Muscle layer of colon (tissue), 2 donors: Measurements from ENCODE around the gene MICU1.
"Not testable (repeated sequence)": the region's sequence is repeated elsewhere in the genome, so short reads cannot be mapped to it uniquely, and the experiment has no call there.

Experiments
- H3K27ac ChIP-seq: one replicate; pipeline ENCODE4 v1.7.0; 2013; ENCODE audit warnings: low read depth, mild to moderate bottlenecking, low read length, moderate library complexity
- H3K27me3 ChIP-seq, 2 donors: one replicate each; pipeline ENCODE4 v1.7.0; 2013; ENCODE audit warnings: low read length in 2 of 2, mild to moderate bottlenecking in 2 of 2; ENCODE audit not compliant: insufficient read depth in 2 of 2, control insufficient read depth in 1 of 2
- H3K36me3 ChIP-seq: one replicate; pipeline ENCODE4 v1.7.0; 2013; ENCODE audit warnings: mild to moderate bottlenecking, low read length; ENCODE audit not compliant: insufficient read depth
- H3K4me1 ChIP-seq: one replicate; pipeline ENCODE4 v1.7.0; 2013; ENCODE audit warnings: mild to moderate bottlenecking, low read length; ENCODE audit not compliant: insufficient read depth
- H3K4me3 ChIP-seq, 2 donors: one replicate each; pipeline ENCODE4 v1.7.0; 2013; ENCODE audit warnings: low read length in 2 of 2, low read depth in 1 of 2, mild to moderate bottlenecking in 1 of 2, moderate library complexity in 1 of 2
- H3K9ac ChIP-seq: one replicate; pipeline ENCODE4 v1.7.0; 2013; ENCODE audit warnings: low read length
- H3K9me3 ChIP-seq: one replicate; pipeline ENCODE4 v1.7.0; 2013; ENCODE audit warnings: mild to moderate bottlenecking, low read length
- donor health status: abdominal sarcoma.
- donor health status: Adenocarcinoma of cecum.

Gene MICU1

DNA sequence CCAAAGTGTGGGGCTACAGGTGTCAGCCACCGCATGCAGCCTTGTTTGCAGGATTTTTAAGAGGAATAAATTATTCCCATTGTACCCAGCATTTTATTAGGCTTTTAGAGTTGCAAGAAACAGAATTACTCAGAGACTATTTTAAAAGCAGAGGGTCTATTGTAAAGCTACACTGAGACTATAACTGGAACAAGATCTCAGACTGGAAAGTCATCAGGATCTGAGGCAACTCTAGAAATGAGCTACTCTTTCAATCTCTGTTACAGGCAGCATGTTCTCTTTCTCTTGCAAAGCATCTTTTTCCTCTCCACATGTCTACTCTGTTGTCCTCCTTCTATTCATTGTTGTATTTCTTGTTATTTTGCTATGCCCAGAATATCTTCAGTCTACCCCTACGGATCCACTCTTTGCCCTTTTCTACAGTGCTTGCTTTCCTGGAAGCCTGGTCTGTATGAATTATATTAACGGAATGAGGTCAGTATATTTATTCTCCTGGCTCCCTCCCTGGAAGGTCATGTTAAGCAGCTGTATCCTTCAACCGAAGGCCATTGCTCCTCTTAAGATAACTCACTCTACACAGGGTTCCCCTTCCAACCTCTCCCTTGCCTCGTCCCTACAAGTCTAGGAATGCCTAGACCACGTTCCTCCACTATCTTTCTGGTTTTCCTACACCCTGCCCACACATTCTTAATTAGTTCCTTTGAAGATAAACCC lies 27.7 kb upstream of the MICU1 start:
- Histone ChIP-seq H3K4me3 (no peak overlapping the region), H3K4me1 (no peaks in the 10 kb centered on the region), H3K27me3 (no peaks in the 10 kb centered on the region), H3K9ac (no peak overlapping the region), H3K9me3 (no peaks in the 10 kb centered on the region), H3K36me3 (no peaks in the 10 kb centered on the region), H3K27ac (no peak overlapping the region)

- no peak overlapping the region for H3K9ac ChIP-seq
- no peaks in the 10 kb centered on the region for H3K36me3 ChIP-seq
- no peak overlapping the region for H3K4me3 ChIP-seq
- no peaks in the 10 kb centered on the region for H3K27me3 ChIP-seq
- no peak overlapping the region for H3K27ac ChIP-seq
- no peaks in the 10 kb centered on the region for H3K9me3 ChIP-seq
- H3K4me1 ChIP-seq = no peaks in the 10 kb centered on the region
These were observed 23.4 kb upstream of the MICU1 start for GRCh38 chr10:72649291-72649690.

DNA sequence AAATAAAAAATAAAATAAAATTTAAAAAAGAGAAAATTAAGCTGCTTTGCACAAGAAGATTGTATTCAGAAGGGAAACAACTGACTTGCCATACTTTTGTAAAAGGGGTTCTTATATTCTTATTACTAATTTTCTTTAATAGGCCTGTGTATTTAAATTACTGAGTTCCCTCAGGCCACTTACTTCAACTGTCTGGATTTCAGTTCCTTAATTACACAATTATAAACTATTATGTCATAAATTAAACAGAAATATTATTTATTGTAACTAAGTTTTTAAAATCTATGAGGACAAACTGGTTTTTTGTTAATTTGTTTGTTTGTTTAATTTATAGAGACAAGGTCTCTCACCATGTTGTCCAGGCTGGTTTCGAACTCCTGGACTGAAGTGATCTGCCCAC lies 22.4 kb upstream of the MICU1 start:
- Histone ChIP-seq H3K9me3 (no peaks in the 10 kb centered on the region), H3K4me3 (no peak overlapping the region), H3K27ac (no peak overlapping the region), H3K36me3 (no peaks in the 10 kb centered on the region), H3K27me3 (no peaks in the 10 kb centered on the region), H3K9ac (no peak overlapping the region), H3K4me1 (no peaks in the 10 kb centered on the region)

DNA sequence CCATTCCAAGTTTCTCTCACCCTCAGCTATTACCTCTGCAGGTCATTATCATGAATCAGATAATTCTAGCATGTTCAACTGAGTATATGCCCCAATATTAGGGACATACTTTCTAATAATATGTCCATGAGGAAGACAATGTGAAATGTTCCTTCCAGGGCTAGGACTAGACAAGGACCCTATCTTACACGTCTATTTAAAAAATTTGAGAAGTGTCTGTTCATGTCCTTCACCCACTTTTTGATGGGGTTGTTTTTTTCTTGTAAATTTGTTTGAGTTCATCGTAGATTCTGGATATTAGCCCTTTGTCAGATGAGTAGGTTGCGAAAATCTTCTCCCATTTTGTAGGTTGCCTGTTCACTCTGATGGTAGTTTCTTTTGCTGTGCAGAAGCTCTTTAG lies 21.1 kb upstream of the MICU1 start:
- H3K4me3 ChIP-seq, H3K4me1 ChIP-seq, H3K36me3 ChIP-seq, H3K9me3 ChIP-seq, H3K27ac ChIP-seq, H3K27me3 ChIP-seq, H3K9ac ChIP-seq: not testable (repeated sequence)

- no peak overlapping the region for H3K9ac ChIP-seq
- no peaks in the 10 kb centered on the region for H3K9me3 ChIP-seq
- H3K27me3 ChIP-seq = no peaks in the 10 kb centered on the region
- no peaks in the 10 kb centered on the region for H3K4me1 ChIP-seq
- H3K27ac ChIP-seq = no peak overlapping the region
- no peak overlapping the region for H3K4me3 ChIP-seq
- no peaks in the 10 kb centered on the region for H3K36me3 ChIP-seq
These were observed 19.5 kb upstream of the MICU1 start for GRCh38 chr10:72645263-72645858.

- Histone ChIP-seq H3K27ac (no peak overlapping the region), H3K36me3 (no peaks in the 10 kb centered on the region), H3K4me1 (no peaks in the 10 kb centered on the region), H3K9ac (no peak overlapping the region), H3K27me3 (no peaks in the 10 kb centered on the region), H3K9me3 (no peaks in the 10 kb centered on the region), H3K4me3 (no peak overlapping the region)
These were observed 16.4 kb upstream of the MICU1 start for GRCh38 chr10:72642318-72642717.

DNA sequence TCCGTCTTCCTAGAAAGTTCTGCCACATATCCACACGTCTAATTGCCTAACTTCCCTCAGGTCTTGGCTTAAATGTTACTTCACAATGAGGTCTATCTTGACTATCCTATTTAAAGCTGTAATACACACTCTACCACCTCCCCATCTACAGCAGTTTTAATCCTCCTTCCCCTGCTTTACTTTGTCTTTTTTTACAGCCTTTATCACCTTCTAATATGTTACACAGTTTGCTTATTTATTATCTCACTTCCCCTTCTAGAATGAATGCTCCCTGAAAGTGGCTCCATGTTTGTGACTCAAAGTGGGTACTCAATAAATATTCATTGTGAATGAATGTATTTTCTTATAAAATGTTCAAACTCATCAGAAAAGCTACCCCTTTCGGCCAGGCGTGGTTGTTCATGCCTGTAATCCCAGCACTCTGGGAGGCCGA lies 13.6 kb upstream of the MICU1 start:
- H3K36me3 ChIP-seq = no peaks in the 10 kb centered on the region
- no peak overlapping the region for H3K27ac ChIP-seq
- no peak overlapping the region for H3K4me3 ChIP-seq
- no peaks in the 10 kb centered on the region for H3K4me1 ChIP-seq
- no peaks in the 10 kb centered on the region for H3K27me3 ChIP-seq
- no peaks in the 10 kb centered on the region for H3K9me3 ChIP-seq
- H3K9ac ChIP-seq = no peak overlapping the region

DNA sequence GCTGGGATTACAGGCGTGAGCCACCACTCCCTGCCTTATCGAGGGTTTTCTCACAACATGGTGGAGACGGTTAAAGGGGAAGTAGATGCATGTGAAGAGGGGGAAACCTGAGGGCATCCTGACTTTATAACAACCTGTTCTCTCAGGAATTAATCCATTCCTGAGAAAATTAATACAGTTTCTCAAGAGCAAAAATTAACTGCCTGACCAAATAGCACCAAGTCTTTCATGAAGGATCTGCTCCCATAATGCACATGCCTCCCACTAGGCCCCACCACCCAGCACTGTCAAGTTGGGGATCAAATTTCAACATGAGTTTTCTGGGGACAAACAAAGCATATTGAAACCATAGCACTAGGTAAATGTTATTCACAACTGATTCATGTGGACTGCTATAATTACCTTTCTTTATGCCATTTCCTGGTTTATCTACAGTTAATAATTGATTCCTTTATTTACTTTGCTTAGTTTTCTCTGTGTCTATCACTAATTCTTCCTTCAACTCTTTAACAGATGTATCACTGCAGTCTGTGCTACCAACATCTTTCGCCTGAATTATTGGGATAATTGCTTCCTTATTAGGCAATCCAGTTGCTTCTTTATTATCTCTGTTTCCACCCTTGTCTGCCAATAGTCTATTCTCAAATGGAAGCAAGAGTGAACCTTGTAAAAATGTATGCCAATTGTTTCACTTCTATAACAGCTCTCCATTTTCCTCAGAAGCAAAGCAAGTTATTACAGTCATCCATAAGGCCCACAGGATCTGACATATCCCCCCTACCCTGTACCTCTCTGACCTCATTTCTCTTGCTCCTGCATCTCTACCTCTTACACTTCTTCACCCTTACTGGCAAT lies 12.9 kb upstream of the MICU1 start:
- no peaks in the 10 kb centered on the region for H3K36me3 ChIP-seq
- no peak overlapping the region for H3K9ac ChIP-seq
- no peak overlapping the region for H3K4me3 ChIP-seq
- no peaks in the 10 kb centered on the region for H3K4me1 ChIP-seq
- no peak overlapping the region for H3K27ac ChIP-seq
- no peaks in the 10 kb centered on the region for H3K9me3 ChIP-seq
- H3K27me3 ChIP-seq = no peaks in the 10 kb centered on the region

DNA sequence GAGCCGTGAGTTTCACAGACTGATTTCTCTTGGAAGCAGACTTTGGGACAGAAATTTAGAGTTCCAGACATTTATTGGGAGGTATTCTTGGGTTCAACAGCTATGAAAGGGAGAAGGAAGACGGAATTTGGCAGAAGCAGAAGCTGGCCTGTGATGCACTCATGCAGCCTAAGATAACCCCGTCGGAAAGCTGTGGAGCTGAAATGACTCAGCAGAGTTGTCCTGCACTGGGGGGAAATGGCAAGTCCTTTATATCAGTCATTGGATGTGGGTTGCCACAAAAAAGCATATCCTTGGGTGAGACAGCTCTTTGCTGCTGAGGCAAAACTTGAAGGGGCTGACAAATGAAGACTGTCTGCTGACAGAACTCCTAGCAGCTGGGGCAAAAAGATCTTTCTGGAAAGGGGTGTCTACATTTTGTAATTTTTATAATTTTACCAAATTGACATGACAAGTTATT lies 11.5 kb upstream of the MICU1 start:
- H3K9me3 ChIP-seq = no peaks in the 10 kb centered on the region
- no peak overlapping the region for H3K9ac ChIP-seq
- no peaks in the 10 kb centered on the region for H3K36me3 ChIP-seq
- no peak overlapping the region for H3K4me3 ChIP-seq
- no peaks in the 10 kb centered on the region for H3K27me3 ChIP-seq
- no peak overlapping the region for H3K27ac ChIP-seq
- no peaks in the 10 kb centered on the region for H3K4me1 ChIP-seq

DNA sequence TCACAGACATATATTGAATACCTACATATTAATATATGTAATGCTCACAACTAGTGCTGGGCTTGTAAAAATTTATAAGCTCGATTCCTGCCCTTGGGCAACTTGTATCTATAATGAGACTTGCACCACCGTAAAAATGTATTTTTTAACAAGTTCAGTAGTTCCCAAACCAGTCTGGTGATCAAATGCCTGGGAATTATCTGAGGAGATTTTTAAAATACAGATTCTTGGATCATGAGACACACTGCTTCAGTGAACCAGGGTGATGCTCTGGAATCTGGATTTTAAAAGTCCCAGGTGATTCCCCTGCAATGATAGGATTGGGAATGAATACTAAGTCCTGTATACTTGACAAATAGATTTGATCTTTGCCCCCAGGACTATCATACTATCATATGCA lies 4.3 kb upstream of the MICU1 start:
- Histone ChIP-seq H3K9ac (no peak overlapping the region), H3K4me3 (no peak overlapping the region), H3K4me1 (no peaks in the 10 kb centered on the region), H3K27ac (no peak overlapping the region), H3K9me3 (no peaks in the 10 kb centered on the region), H3K36me3 (no peaks in the 10 kb centered on the region), H3K27me3 (no peaks in the 10 kb centered on the region)

DNA sequence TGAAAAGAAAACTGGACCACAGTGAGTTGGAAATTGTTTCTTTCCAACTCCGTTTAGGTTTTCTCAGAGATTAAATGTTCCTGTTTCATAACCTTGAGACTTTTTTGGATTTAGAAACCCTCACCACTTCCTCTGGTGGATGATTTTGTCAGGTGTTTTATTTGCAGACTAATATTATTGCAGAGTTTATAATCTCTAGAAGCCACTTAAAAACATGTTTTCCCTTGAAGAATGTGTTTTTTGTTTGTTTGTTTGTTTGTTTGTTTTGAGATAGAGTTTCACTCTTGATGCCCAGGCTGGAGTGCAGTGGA lies 520 bp upstream of the MICU1 start:
- Histone ChIP-seq H3K4me3 (peak overlapping the region in 1 of 2 donors; percentile 83), H3K9me3 (no peaks in the 10 kb centered on the region), H3K27me3 (no peaks in the 10 kb centered on the region), H3K4me1 (peaks cover 9% of the 10 kb centered on the region), H3K36me3 (no peaks in the 10 kb centered on the region), H3K9ac (no peak overlapping the region), H3K27ac (peak overlapping the region; percentile 37)
